Mammary epithelial cell (primary cell): ENCODE results near the gene OXTR.
A peak's percentile ranks its signal among the peaks of the same experiment; 100 is the strongest.

Experiments used
- CTCF ChIP-seq, 2 donors: IDR thresholded peaks in 1 of 2; conservative IDR thresholded peaks in 1 of 2; 2 replicates each; pipeline ENCODE4 v1.5.1; 2011 to 2012; ENCODE audit warnings: inconsistent platforms in 2 of 2, low read length in 2 of 2, mild to moderate bottlenecking in 2 of 2, control low read depth in 1 of 2, low read depth in 1 of 2; ENCODE audit not compliant: insufficient read depth in 1 of 2; ENCODE audit errors: extremely low read depth in 1 of 2
- EZH2 ChIP-seq: IDR thresholded peaks from 2 replicates; pipeline ENCODE4 v1.6.1; 2012; ENCODE audit warnings: low read length, inconsistent platforms, borderline replicate concordance

GRCh38 chr3:8713901-8714759, 55.3 kb downstream of the OXTR start:
- TF ChIP-seq CTCF (conservative IDR thresholded peaks at IDR 0.05 in 1 of 2, IDR thresholded peaks at IDR 0.05 in 1 of 2; ENCODE audit: extremely low read depth in 1 of 2, insufficient read depth in 1 of 2, low read depth in 1 of 2, low read length in 2 of 2) (peak; percentile 54 to 60), EZH2 (no peak)
